Neural progenitor cell (in vitro differentiated cells): ENCODE data around the gene ADARB2.

Source experiments
- EZH2 ChIP-seq: fragments of 200-600 bp; sonication (generic); IDR thresholded peaks from 2 replicates; pipeline ENCODE4 v1.6.1; 2017; ENCODE audit warnings: antibody characterized with exemption, mild to moderate bottlenecking, moderate library complexity
- EZH2phosphoT487 ChIP-seq: fragments of 200-600 bp; sonication (generic); IDR thresholded peaks from 2 replicates; pipeline ENCODE4 v1.6.1; 2017; ENCODE audit warnings: antibody characterized with exemption
- TF ChIP-seq, protein P1 (sequence below): fragments of 200-600 bp; sonication (generic); IDR thresholded peaks from 2 replicates; pipeline ENCODE4 v1.5.1; 2017; ENCODE audit warnings: antibody characterized with exemption, mild to moderate bottlenecking

DNA sequence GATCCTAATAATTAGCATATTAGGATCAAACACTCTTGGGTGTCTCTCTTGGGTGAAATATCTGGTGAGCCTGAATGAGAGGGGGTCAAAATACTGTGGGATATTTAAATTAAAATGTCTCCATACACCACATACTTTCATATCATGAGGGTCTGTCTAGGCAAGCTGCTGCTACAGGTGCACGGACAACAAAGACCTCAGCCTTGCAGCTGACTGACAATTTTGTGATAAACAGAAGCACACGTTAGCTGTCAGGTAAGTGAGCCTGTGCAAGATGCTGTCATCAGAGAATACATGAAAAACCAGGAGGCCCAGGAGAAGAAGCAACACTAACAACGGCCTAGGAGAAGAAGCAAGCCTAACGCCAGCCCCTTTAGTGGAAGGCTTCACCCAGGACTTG lies 247.5 kb downstream of the ADARB2 start:
- TF ChIP-seq, protein P1, sequence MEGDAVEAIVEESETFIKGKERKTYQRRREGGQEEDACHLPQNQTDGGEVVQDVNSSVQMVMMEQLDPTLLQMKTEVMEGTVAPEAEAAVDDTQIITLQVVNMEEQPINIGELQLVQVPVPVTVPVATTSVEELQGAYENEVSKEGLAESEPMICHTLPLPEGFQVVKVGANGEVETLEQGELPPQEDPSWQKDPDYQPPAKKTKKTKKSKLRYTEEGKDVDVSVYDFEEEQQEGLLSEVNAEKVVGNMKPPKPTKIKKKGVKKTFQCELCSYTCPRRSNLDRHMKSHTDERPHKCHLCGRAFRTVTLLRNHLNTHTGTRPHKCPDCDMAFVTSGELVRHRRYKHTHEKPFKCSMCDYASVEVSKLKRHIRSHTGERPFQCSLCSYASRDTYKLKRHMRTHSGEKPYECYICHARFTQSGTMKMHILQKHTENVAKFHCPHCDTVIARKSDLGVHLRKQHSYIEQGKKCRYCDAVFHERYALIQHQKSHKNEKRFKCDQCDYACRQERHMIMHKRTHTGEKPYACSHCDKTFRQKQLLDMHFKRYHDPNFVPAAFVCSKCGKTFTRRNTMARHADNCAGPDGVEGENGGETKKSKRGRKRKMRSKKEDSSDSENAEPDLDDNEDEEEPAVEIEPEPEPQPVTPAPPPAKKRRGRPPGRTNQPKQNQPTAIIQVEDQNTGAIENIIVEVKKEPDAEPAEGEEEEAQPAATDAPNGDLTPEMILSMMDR: no peak
- TF ChIP-seq EZH2: no peak
- no peak for TF ChIP-seq EZH2phosphoT487
